Breast epithelium (tissue), 4 donors: Measurements from ENCODE around the gene NUP98. TPM values are rescaled to one million over a fixed set of nuclear protein-coding genes. Genes with fewer than 3 reads are reported as not detected.

Source experiments
- DNase-seq, 2 donors: peaks; one replicate each; pipeline ENCODE4 v3.0.0-alpha.2; 2019; ENCODE audit warnings: low spot score in 2 of 2
- H3K27ac ChIP-seq, 2 donors: fragments of 200-600 bp; sonication (generic) in 1 of 2; one replicate each; pipeline ENCODE4 v1.5.1; 2016 to 2019; ENCODE audit warnings: mild to moderate bottlenecking in 1 of 2
- H3K27me3 ChIP-seq, 2 donors: fragments of 200-600 bp; sonication (generic) in 1 of 2; one replicate each; pipeline versions ENCODE4 v1.5.1 to v1.6.0; 2017 to 2019; ENCODE audit warnings: control low read depth in 1 of 2, mild to moderate bottlenecking in 1 of 2
- H3K36me3 ChIP-seq: fragments of 200-600 bp; one replicate; pipeline ENCODE4 v1.5.1; 2019
- H3K4me1 ChIP-seq, 2 donors: fragments of 200-600 bp; sonication (generic); one replicate each; pipeline ENCODE4 v1.5.1; 2016 to 2019; ENCODE audit warnings: control low read depth in 1 of 2
- H3K4me3 ChIP-seq, 3 donors: fragments of 200-600 bp; sonication (generic); 1 replicate in 2 of 3; 2 replicates in 1 of 3; pipeline ENCODE4 v1.5.1; 2016 to 2019; ENCODE audit warnings: mild to moderate bottlenecking in 3 of 3, moderate library complexity in 2 of 3
- H3K9me3 ChIP-seq, 2 donors: fragments of 200-600 bp; sonication (generic) in 1 of 2; one replicate each; pipeline ENCODE4 v1.5.1; 2016 to 2019; ENCODE audit warnings: control low read depth in 1 of 2
- POLR2A ChIP-seq: fragments of 450-650 bp; IDR thresholded peaks from one replicate; pipeline ENCODE4 v1.6.1; 2016; ENCODE audit warnings: antibody characterized with exemption, mild to moderate bottlenecking, moderate library complexity
- POLR2AphosphoS5 ChIP-seq, 3 donors: sonication (generic); formaldehyde crosslinking; IDR thresholded peaks; one replicate each; pipeline ENCODE4 v1.6.1; 2017; ENCODE audit warnings: antibody characterized with exemption in 3 of 3
- intact Hi-C: fragments of 100-400 bp; cut with DNase I; formaldehyde crosslinking; loops from one replicate; pipeline ENCODE4 v1.15.1; 2023; ENCODE audit warnings: low total_unique reads
- total RNA-seq, 3 donors: library from RNA; depleted of rRNA; stranded (reverse); fragments of >200 nt; gene quantifications; one replicate each; pipeline ENCODE4 v1.1.0, GENCODE V29; 2016
- TF ChIP-seq, protein P1 (sequence below), 3 donors: fragments of 450-650 bp; IDR thresholded peaks; one replicate each; pipeline ENCODE4 v1.5.1; 2016 to 2017; ENCODE audit warnings: antibody characterized with exemption in 3 of 3, mild to moderate bottlenecking in 3 of 3, moderate library complexity in 3 of 3

Gene NUP98
- total RNA-seq, 3 donors from 2014 or later = 98.1 to 178 (median 142) TPM

DNA sequence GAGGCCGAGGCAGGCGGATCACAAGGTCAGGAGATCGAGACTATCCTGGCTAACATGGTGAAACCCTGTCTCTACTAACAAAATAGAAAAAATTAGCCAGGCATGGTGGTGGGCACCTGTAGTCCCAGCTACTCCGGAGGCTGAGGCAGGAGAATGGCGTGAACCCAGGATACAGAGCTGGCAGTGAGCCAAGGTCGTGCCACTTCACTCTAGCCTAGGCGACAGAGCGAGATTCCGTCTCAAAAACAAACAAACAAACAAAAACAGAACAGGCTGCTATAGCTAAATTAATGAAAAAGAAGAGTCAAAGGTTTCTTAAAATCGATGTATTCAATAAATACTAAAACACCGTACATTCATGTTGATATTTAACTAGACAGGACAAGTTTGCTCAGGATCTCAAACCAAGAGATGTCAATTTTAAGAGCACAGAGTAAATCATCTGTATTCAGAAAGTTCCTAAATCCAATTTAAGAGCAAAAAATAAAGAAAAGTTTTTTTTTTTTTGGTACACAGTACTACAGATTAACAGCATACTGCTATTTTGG is 59.9 kb downstream of the NUP98 start:
- Histone ChIP-seq H3K27me3 (no peaks in the 10 kb centered on the region), H3K9me3 (no peaks in the 10 kb centered on the region), H3K27ac (no peak overlapping the region), H3K36me3 (peaks cover 6% of the 10 kb centered on the region), H3K4me3 (no peak overlapping the region), H3K4me1 (no peaks in the 10 kb centered on the region)
- DNase-seq = no peak
- intact Hi-C loops = no loop called here
- TF ChIP-seq, protein P1, sequence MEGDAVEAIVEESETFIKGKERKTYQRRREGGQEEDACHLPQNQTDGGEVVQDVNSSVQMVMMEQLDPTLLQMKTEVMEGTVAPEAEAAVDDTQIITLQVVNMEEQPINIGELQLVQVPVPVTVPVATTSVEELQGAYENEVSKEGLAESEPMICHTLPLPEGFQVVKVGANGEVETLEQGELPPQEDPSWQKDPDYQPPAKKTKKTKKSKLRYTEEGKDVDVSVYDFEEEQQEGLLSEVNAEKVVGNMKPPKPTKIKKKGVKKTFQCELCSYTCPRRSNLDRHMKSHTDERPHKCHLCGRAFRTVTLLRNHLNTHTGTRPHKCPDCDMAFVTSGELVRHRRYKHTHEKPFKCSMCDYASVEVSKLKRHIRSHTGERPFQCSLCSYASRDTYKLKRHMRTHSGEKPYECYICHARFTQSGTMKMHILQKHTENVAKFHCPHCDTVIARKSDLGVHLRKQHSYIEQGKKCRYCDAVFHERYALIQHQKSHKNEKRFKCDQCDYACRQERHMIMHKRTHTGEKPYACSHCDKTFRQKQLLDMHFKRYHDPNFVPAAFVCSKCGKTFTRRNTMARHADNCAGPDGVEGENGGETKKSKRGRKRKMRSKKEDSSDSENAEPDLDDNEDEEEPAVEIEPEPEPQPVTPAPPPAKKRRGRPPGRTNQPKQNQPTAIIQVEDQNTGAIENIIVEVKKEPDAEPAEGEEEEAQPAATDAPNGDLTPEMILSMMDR (IDR thresholded peaks at IDR 0.05) = no peak
- TF ChIP-seq POLR2A (no peak), POLR2AphosphoS5 (IDR thresholded peaks at IDR 0.05) (no peak)

DNA sequence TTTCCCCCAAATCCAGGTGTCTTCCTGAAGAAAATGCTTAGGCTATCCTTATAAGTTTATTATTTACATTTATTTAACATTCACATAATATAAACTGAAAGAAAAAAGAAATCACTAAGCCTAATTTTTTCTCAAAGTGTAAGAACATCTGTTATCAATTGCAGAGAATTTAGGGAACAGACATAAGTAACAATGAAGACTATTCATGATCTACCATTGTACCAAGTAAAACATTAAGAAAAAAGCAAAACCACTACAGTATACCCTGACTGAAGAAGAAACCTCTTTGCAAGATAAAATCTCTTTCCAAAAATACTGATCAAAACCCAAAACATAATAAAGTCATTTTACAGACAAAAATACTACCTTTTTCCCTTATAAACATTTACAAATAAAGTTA is 60.5 kb downstream of the NUP98 start:
- H3K27ac ChIP-seq = no peak overlapping the region
- H3K9me3 ChIP-seq = no peaks in the 10 kb centered on the region
- no peak overlapping the region for H3K4me3 ChIP-seq
- no peaks in the 10 kb centered on the region for H3K27me3 ChIP-seq
- DNase-seq = no peak
- H3K4me1 ChIP-seq = no peaks in the 10 kb centered on the region
- no peak for TF ChIP-seq POLR2AphosphoS5 (IDR thresholded peaks at IDR 0.05)
- TF ChIP-seq, protein P1 (IDR thresholded peaks at IDR 0.05) = no peak
- no peak for TF ChIP-seq POLR2A
- intact Hi-C loops = no loop called here
- H3K36me3 ChIP-seq = peaks cover 6% of the 10 kb centered on the region

DNA sequence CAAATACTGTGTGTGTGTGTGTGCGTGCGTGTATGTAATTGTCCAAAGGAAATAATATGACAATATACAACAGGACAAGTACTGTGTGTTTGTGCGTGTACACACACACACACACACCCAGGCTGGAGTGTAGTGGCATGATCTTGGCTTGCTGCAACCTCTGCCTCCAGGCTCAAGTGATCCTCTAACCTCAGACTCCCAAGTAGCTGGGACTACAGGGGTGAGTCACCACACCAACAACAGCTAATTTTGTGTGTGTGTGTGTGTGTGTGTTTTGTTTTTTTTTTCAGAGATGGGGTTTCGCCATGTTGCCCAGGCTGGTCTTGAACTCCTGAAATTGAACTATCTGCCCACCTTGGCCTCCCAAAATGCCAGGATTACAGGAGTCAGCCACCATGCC is 61.5 kb downstream of the NUP98 start:
- intact Hi-C loops = no loop called here
- Histone ChIP-seq H3K27me3 (no peaks in the 10 kb centered on the region), H3K4me3 (no peak overlapping the region), H3K27ac (no peak overlapping the region), H3K36me3 (peaks cover 6% of the 10 kb centered on the region), H3K4me1 (no peaks in the 10 kb centered on the region), H3K9me3 (no peaks in the 10 kb centered on the region)
- TF ChIP-seq POLR2A (no peak), POLR2AphosphoS5 (IDR thresholded peaks at IDR 0.05) (no peak)
- TF ChIP-seq, protein P1 (IDR thresholded peaks at IDR 0.05) = no peak
- DNase-seq = no peak

DNA sequence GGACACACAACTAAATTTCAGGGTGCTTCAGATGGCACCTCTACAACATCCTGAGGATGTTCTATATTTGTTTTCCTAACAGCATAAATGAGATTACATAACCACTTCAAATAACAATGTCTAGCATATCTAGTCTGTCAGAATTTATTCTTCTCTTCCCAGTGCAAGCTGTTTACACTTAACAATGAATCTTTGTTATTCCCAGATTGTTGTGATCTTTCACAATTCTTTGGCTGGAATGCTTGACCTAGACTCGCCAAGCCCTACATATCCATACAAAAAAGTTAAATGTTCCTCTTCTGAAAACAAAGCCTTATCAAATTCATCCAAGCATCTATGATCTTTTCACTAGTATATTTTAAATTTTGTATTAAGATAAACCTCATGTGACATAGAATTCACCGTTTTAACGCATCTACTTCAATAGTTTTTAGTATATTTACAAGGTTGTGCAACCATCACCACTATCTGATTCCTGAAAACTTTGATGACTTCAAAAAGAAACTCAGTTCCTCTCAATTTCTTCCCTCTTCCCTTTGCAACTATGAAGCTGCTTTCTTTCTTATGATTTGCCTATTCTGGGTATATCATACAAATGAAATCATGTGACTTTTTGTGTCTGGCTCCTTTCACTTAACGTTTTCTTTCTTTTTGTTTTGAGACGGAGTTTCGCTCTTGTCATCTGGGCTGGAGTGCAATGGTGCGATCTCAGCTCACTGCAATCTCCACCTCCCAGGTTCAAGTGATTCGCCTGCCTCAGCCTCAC is 64.5 kb downstream of the NUP98 start:
- no peak for DNase-seq
- Histone ChIP-seq H3K4me1 (no peaks in the 10 kb centered on the region), H3K27me3 (no peaks in the 10 kb centered on the region), H3K36me3 (peaks cover 3% of the 10 kb centered on the region), H3K27ac (peak overlapping the region in 1 of 2 donors; percentile 41), H3K4me3 (no peak overlapping the region), H3K9me3 (no peaks in the 10 kb centered on the region)
- intact Hi-C loops = no loop called here
- TF ChIP-seq POLR2A = no peak
- no peak for TF ChIP-seq POLR2AphosphoS5 (IDR thresholded peaks at IDR 0.05)
- TF ChIP-seq, protein P1 (IDR thresholded peaks at IDR 0.05) = no peak

DNA sequence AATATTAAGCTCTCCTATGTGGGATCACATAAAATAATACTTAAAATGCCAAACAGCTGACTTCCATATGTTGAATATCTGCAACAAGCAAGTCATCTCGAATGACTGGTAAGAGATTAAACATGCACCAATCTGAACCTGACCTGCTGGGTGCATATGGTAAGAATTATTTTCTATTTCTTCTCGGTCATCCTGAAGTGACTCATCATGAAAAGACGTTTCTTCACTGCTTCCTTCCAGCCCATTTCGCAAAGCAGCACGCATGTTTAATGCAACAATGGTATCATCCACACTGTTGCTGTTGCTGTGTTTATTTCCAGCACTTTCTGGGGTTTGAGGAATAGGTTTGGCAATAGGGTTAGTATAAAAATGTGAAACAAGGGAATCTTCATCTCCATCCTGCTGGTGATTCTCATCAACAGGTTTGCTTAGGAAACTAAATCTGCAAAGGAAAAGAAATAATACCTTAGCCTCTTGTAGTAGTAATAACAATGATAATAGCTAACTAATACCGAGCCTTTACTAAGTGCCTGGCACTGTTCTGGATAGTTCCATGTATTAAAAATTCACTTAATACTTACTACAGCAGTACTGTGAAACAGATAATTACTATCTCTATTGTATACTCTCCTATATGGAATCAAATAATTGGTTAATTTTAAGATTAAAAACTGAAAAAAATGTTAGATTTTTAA is 74.2 kb downstream of the NUP98 start:
- peaks cover 6% of the 10 kb centered on the region for H3K36me3 ChIP-seq
- H3K4me1 ChIP-seq = no peaks in the 10 kb centered on the region
- H3K27me3 ChIP-seq = no peaks in the 10 kb centered on the region
- no peak overlapping the region for H3K4me3 ChIP-seq
- no peak for DNase-seq
- TF ChIP-seq, protein P1 (IDR thresholded peaks at IDR 0.05) = no peak
- TF ChIP-seq POLR2AphosphoS5 (IDR thresholded peaks at IDR 0.05) (peak in 1 of 3 donors; percentile 57), POLR2A (no peak)
- peak overlapping the region in 1 of 2 donors; percentile 70 for H3K27ac ChIP-seq
- intact Hi-C loops = no loop called here
- H3K9me3 ChIP-seq = no peaks in the 10 kb centered on the region
